GM23338 (cell line): Measurements from ENCODE around the gene SPATA2L. TPM values are rescaled to one million over a fixed set of nuclear protein-coding genes. Genes with fewer than 3 reads are reported as not detected.

ENCODE experiments used
- ATAC-seq: fragments of 200-7000 bp; cut with Tn5 transposase; 3 replicates; pipeline ENCODE4 v1.9.1; 2020
- DNase-seq: peaks from one replicate; pipeline ENCODE4 v3.0.0-alpha.2; 2015; ENCODE audit warnings: low spot score
- H2AFZ ChIP-seq: fragments of 200-600 bp; sonication (generic); 2 replicates; pipeline ENCODE4 v1.8.0; 2016; ENCODE audit warnings: antibody characterized with exemption, mild to moderate bottlenecking, moderate library complexity
- H3F3A ChIP-seq: fragments of 200-600 bp; sonication (generic); replicated peaks from 2 replicates; pipeline ENCODE4 v1.8.0; 2017; ENCODE audit warnings: antibody characterized with exemption, mixed run types, low read depth
- H3K27ac ChIP-seq: fragments of 200-600 bp; sonication (generic); 2 replicates; pipeline ENCODE4 v1.6.1; 2016; ENCODE audit warnings: low read depth
- H3K27me3 ChIP-seq: fragments of 200-600 bp; sonication (generic); 2 replicates; pipeline ENCODE4 v1.8.0; 2016; ENCODE audit warnings: mild to moderate bottlenecking, mixed run types, moderate library complexity; ENCODE audit not compliant: insufficient read depth
- H3K36me3 ChIP-seq: fragments of 200-600 bp; sonication (generic); 2 replicates; pipeline ENCODE4 v1.8.0; 2016; ENCODE audit warnings: mild to moderate bottlenecking; ENCODE audit not compliant: insufficient read depth
- H3K4me1 ChIP-seq: fragments of 200-600 bp; sonication (generic); 2 replicates; pipeline ENCODE4 v1.8.0; 2016; ENCODE audit warnings: mild to moderate bottlenecking, moderate library complexity; ENCODE audit not compliant: insufficient read depth
- H3K4me2 ChIP-seq: fragments of 200-600 bp; sonication (generic); 2 replicates; pipeline ENCODE4 v1.7.1; 2017; ENCODE audit warnings: mixed run types
- H3K4me3 ChIP-seq: fragments of 200-600 bp; sonication (generic); 2 replicates; pipeline ENCODE4 v1.6.1; 2016; ENCODE audit warnings: mixed run types
- H3K79me2 ChIP-seq: fragments of 200-600 bp; sonication (generic); replicated peaks from 2 replicates; pipeline ENCODE4 v1.8.0; 2017; ENCODE audit warnings: mild to moderate bottlenecking; ENCODE audit not compliant: insufficient read depth
- H3K9me2 ChIP-seq: fragments of 200-600 bp; sonication (generic); 2 replicates; pipeline ENCODE4 v1.8.0; 2017; ENCODE audit not compliant: insufficient read depth
- H4K20me1 ChIP-seq: fragments of 200-600 bp; sonication (generic); replicated peaks from 2 replicates; pipeline ENCODE4 v1.8.0; 2017; ENCODE audit warnings: mild to moderate bottlenecking; ENCODE audit not compliant: insufficient read depth
- H3K27ac Mint-ChIP-seq: 2 replicates; pipeline ENCODE4 v1.8.0; 2020; ENCODE audit warnings: inconsistent platforms, mild to moderate bottlenecking, moderate library complexity, mixed read lengths
- H3K27me3 Mint-ChIP-seq: 3 replicates; pipeline ENCODE4 v1.8.0; 2022; ENCODE audit warnings: low read depth, mild to moderate bottlenecking, moderate library complexity, mixed read lengths, inconsistent platforms; ENCODE audit not compliant: insufficient read depth, poor library complexity
- H3K36me3 Mint-ChIP-seq: 3 replicates; pipeline ENCODE4 v1.8.0; 2021; ENCODE audit warnings: low read depth, mild to moderate bottlenecking, inconsistent platforms, moderate library complexity, mixed read lengths
- H3K4me1 Mint-ChIP-seq: 3 replicates; pipeline ENCODE4 v1.8.0; 2020; ENCODE audit warnings: mild to moderate bottlenecking, inconsistent platforms, mixed read lengths
- H3K4me3 Mint-ChIP-seq: 3 replicates; pipeline ENCODE4 v1.8.0; 2021; ENCODE audit warnings: moderate library complexity, mild to moderate bottlenecking, inconsistent platforms, mixed read lengths
- H3K9me3 Mint-ChIP-seq: 3 replicates; pipeline ENCODE4 v1.8.0; 2020; ENCODE audit warnings: moderate library complexity, mild to moderate bottlenecking, inconsistent platforms, mixed read lengths
- CTCF ChIP-seq, 2 experiments: fragments of 200-600 bp in 1 of 2; sonication (generic) in 1 of 2; conservative IDR thresholded peaks; 2 replicates each; pipeline versions ENCODE4 v1.5.1 to v1.6.1; 2016 to 2017; ENCODE audit warnings: antibody characterized with exemption in 2 of 2, low read depth in 2 of 2, mild to moderate bottlenecking in 2 of 2, moderate library complexity in 1 of 2
- EZH2 ChIP-seq: fragments of 200-600 bp; sonication (generic); IDR thresholded peaks from one replicate; pipeline ENCODE4 v1.8.0; 2017; ENCODE audit warnings: antibody characterized with exemption, mild to moderate bottlenecking, low read depth; ENCODE audit not compliant: unreplicated experiment
- NANOG ChIP-seq: IDR thresholded peaks from 2 replicates; pipeline ENCODE4 v1.6.1; 2016; ENCODE audit warnings: antibody characterized with exemption, borderline replicate concordance
- ZNF114 ChIP-seq: fragments of 250-450 bp; sonication (Bioruptor Pico); IDR thresholded peaks from 2 replicates; pipeline ENCODE4 v1.5.0; 2020; ENCODE audit warnings: mild to moderate bottlenecking, moderate library complexity
- ZNF331 ChIP-seq: fragments of 250-450 bp; sonication (Bioruptor Pico); IDR thresholded peaks from 2 replicates; pipeline ENCODE4 v1.5.0; 2020; ENCODE audit warnings: low read depth, mild to moderate bottlenecking, moderate library complexity
- ZNF462 ChIP-seq: fragments of 250-450 bp; sonication (Bioruptor Pico); IDR thresholded peaks from 2 replicates; pipeline ENCODE4 v1.5.0; 2020; ENCODE audit warnings: mild to moderate bottlenecking, moderate library complexity
- polyA plus RNA-seq: library from polyadenylated mRNA; unstranded; fragments of >200 nt; fragmentation: Nextera tagmentation; extraction: Ambion mirVana; gene quantifications from 2 replicates; pipeline ENCODE4 v1.2.1, GENCODE V29; 2016
- total RNA-seq: library from RNA; depleted of rRNA; stranded (reverse); fragments of >200 nt; shearing (Covaris generic); gene quantifications from 2 replicates; pipeline ENCODE4 v1.2.3, GENCODE V29; 2014

SPATA2L gene
- total and polyA plus RNA-seq, 2 experiments from 2014 or later, result 6.9 to 26.2 TPM

GRCh38 chr16:89739383-89739782 lies 37.9 kb upstream of the SPATA2L start (continued):
- TF ChIP-seq CTCF (conservative IDR thresholded peaks at IDR 0.05; ENCODE audit: low read depth in 2 of 2), result no peak
- no peak for TF ChIP-seq ZNF114 (CRISPR knock-in tag)

GRCh38 chr16:89738538-89739317 lies 37.2 kb upstream of the SPATA2L start:
- TF ChIP-seq ZNF462 (CRISPR knock-in tag), result no peak
- no peak for TF ChIP-seq NANOG
- no peak for TF ChIP-seq EZH2
- no peak for TF ChIP-seq ZNF331
- peak; percentile 33 for ATAC-seq
- H3K4me1 ChIP-seq, result no peaks in the 10 kb centered on the region

More at GRCh38 chr16:89738538-89739317, 37.2 kb upstream of the SPATA2L start:
- Histone ChIP-seq H3K27me3 (no peaks in the 10 kb centered on the region), H4K20me1 (peaks cover 4% of the 10 kb centered on the region; the same call in 1 of the 2 replicates), H3K4me3 (no peak overlapping the region), H3K27ac (no peak overlapping the region), H2AFZ (no peak overlapping the region), H3K9me2 (no peaks in the 10 kb centered on the region), H3K79me2 (no peaks in the 10 kb centered on the region), H3K36me3 (peaks cover 29% of the 10 kb centered on the region; the same call in 1 of the 2 replicates), H3K4me2 (no peak overlapping the region), H3F3A (peaks cover 9% of the 10 kb centered on the region)
- Mint-ChIP-seq H3K27me3 (peaks cover 8% of the 10 kb centered on the region), H3K9me3 (no peaks in the 10 kb centered on the region; the same call in 2 of the 3 replicates), H3K4me3 (no peak overlapping the region), H3K27ac (no peak overlapping the region), H3K36me3 (peaks cover 88% of the 10 kb centered on the region), H3K4me1 (no peaks in the 10 kb centered on the region)
- DNase-seq, result no peak
